Neural progenitor cell (in vitro differentiated cells): ENCODE results near the gene STRIT1.

Experiments used
- EZH2 ChIP-seq: fragments of 200-600 bp; sonication (generic); IDR thresholded peaks from 2 replicates; pipeline ENCODE4 v1.6.1; 2017; ENCODE audit warnings: antibody characterized with exemption, mild to moderate bottlenecking, moderate library complexity
- EZH2phosphoT487 ChIP-seq: fragments of 200-600 bp; sonication (generic); IDR thresholded peaks from 2 replicates; pipeline ENCODE4 v1.6.1; 2017; ENCODE audit warnings: antibody characterized with exemption
- TF ChIP-seq, protein P1 (sequence below): fragments of 200-600 bp; sonication (generic); IDR thresholded peaks from 2 replicates; pipeline ENCODE4 v1.5.1; 2017; ENCODE audit warnings: antibody characterized with exemption, mild to moderate bottlenecking

DNA sequence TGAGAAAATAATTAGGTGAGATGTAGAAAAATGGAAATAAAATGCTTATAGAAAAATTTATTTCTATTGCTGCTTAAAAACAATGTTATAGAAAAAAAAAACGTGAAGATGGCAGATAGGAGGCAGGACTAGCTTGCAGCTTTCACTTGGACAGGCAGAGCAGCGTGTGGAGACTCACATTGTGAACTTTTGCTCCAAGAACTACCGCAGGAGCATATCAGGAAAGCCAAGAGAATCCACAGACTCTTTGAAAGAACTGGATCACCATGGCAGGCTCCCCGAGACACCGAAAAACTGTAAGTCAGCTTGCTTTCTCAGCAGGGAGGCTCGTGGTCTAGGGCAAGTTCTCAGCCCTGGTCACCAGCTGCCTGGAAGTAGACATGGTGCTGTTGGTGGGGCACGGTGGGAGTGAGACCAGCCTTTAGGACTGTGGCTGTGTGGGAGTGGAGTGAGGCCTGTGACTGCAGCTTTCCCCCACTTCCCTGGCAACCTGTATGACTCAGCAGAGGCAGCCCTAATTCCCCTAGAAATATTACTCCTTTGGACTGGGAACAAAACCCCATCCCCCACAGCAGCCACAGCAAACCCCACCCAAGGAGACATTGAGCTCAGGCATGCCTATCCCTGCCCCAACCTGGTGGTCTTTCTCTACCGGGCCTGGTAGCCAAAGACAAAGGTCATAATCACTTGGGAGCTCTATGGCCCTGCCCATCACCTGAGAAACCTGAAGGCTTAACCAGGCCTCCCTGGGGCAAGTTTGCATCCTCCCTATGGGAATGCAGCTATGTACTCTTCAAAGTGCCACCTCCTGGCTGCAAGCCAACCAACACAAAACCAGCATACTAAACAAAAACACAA is 22.8 kb downstream of the STRIT1 start:
- TF ChIP-seq, protein P1, sequence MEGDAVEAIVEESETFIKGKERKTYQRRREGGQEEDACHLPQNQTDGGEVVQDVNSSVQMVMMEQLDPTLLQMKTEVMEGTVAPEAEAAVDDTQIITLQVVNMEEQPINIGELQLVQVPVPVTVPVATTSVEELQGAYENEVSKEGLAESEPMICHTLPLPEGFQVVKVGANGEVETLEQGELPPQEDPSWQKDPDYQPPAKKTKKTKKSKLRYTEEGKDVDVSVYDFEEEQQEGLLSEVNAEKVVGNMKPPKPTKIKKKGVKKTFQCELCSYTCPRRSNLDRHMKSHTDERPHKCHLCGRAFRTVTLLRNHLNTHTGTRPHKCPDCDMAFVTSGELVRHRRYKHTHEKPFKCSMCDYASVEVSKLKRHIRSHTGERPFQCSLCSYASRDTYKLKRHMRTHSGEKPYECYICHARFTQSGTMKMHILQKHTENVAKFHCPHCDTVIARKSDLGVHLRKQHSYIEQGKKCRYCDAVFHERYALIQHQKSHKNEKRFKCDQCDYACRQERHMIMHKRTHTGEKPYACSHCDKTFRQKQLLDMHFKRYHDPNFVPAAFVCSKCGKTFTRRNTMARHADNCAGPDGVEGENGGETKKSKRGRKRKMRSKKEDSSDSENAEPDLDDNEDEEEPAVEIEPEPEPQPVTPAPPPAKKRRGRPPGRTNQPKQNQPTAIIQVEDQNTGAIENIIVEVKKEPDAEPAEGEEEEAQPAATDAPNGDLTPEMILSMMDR = no peak
- TF ChIP-seq EZH2 (no peak), EZH2phosphoT487 (no peak)
